Common myeloid progenitor, CD34-positive (primary cell): ENCODE results near the gene ITPR3.

Experiments used
- CTCF ChIA-PET: fragments of 350-600 bp; sonication (Branson Sonifier 250); formaldehyde crosslinking; loops from one replicate; lab custom pipeline; 2021; ENCODE audit warnings: antibody characterized with exemption; lab: Charles Lee
- POLR2A ChIA-PET: fragments of 350-600 bp; sonication (Branson Sonifier 250); formaldehyde crosslinking; loops from one replicate; lab custom pipeline; 2021; ENCODE audit warnings: antibody characterized with exemption; lab: Charles Lee
- DNase-seq, 3 donors: peaks; one replicate each; pipeline versions ENCODE4 v3.0.0 to v3.0.0-alpha.2; 2013
- H3K27ac ChIP-seq, 2 experiments: 1 replicate in 1 of 2; 2 replicates in 1 of 2; pipeline ENCODE4 v1.7.0; 2013; ENCODE audit warnings: inconsistent platforms in 2 of 2, low read length in 2 of 2, mild to moderate bottlenecking in 2 of 2, low read depth in 1 of 2, moderate library complexity in 1 of 2; ENCODE audit not compliant: severe bottlenecking in 2 of 2, insufficient read depth in 1 of 2, poor library complexity in 1 of 2
- H3K27me3 ChIP-seq, 5 experiments: replicated peaks in 2 of 5; 1 replicate in 3 of 5; 2 replicates in 2 of 5; pipeline versions ENCODE4 v1.6.1 to v1.7.0; 2013; ENCODE audit warnings: low read length in 4 of 5, mild to moderate bottlenecking in 2 of 5, moderate library complexity in 2 of 5, inconsistent platforms in 1 of 5; ENCODE audit not compliant: insufficient read depth in 5 of 5, control insufficient read depth in 4 of 5
- H3K36me3 ChIP-seq, 4 experiments: 1 replicate in 2 of 4; 2 replicates in 2 of 4; pipeline versions ENCODE4 v1.6.1 to v1.7.0; 2013; ENCODE audit warnings: low read length in 3 of 4, control low read depth in 1 of 4, mild to moderate bottlenecking in 1 of 4; ENCODE audit not compliant: control insufficient read depth in 4 of 4, insufficient read depth in 4 of 4
- H3K4me1 ChIP-seq, 4 experiments: 1 replicate in 3 of 4; 2 replicates in 1 of 4; pipeline versions ENCODE4 v1.6.1 to v1.7.1; 2013; ENCODE audit warnings: low read length in 3 of 4, mild to moderate bottlenecking in 3 of 4, control low read depth in 1 of 4, inconsistent platforms in 1 of 4, moderate library complexity in 1 of 4; ENCODE audit not compliant: control insufficient read depth in 4 of 4, insufficient read depth in 4 of 4; ENCODE audit errors: control extremely low read depth in 1 of 4
- H3K4me3 ChIP-seq, 7 experiments: 1 replicate in 4 of 7; 2 replicates in 3 of 7; pipeline versions ENCODE4 v1.5.1 to v1.7.0; 2013; ENCODE audit warnings: mild to moderate bottlenecking in 7 of 7, low read length in 6 of 7, moderate library complexity in 6 of 7, inconsistent platforms in 2 of 7, low read depth in 2 of 7, control low read depth in 1 of 7; ENCODE audit not compliant: insufficient read depth in 4 of 7, control insufficient read depth in 1 of 7; ENCODE audit errors: extremely low read depth in 1 of 7
- H3K9me3 ChIP-seq, 5 experiments: 1 replicate in 4 of 5; 2 replicates in 1 of 5; pipeline versions ENCODE4 v1.6.1 to v1.7.1; 2013; ENCODE audit warnings: low read length in 4 of 5, mild to moderate bottlenecking in 2 of 5, inconsistent platforms in 1 of 5, low read depth in 1 of 5, moderate library complexity in 1 of 5; ENCODE audit not compliant: control insufficient read depth in 4 of 5, insufficient read depth in 2 of 5; ENCODE audit errors: control extremely low read depth in 1 of 5
- whole genome bisulfite sequencing: methylation state at CpG from one replicate; pipeline ENCODE4 v1.1.5; 2013; ENCODE audit not compliant: insufficient coverage; 5-methylcytosine and 5-hydroxymethylcytosine counted together

Gene ITPR3

DNA sequence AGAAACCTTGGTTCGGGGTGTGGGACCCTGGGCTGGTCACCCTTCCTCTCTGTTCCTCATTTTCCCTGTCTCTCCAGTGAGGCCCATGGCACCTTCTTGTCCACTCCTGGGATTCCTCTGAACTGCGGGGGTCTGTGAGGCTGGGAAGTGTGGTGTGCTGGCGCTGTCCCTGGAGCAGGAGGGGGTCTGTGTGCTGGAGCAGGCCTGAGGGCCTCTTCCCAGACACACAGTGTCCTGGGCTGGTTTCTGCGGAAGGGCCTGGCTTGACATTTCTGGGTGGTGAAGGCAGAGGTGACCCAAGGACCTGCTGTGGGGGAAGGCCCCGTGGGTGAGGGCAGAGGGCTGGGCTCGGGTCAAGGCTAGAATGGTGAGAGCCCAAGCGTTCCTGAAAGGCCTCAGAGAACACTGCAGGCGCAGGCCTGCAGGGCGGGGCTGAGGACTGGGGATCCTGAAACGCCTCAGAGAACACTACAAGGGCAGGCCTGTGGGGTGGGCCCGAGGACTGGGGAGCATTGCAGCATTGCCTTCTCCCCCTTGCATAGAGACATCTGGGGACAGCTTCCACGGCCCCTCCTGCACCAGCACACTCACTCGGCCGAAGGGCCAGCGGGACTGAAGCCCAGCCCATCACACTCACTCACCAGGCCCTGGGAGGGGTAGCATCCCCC is 30.5 kb upstream of the ITPR3 start:
- Histone ChIP-seq H3K4me3 (no peak overlapping the region), H3K36me3 (no peaks in the 10 kb centered on the region), H3K27ac (no peak overlapping the region), H3K27me3 (peaks cover 0 to 4% (median 0%) of the 10 kb centered on the region in 5 experiments), H3K4me1 (peaks cover 0 to 19% (median 16%) of the 10 kb centered on the region in 4 experiments), H3K9me3 (no peaks in the 10 kb centered on the region)
- WGBS = 81% methylated on average over 9 of the region's 15 CpGs
- ChIA-PET CTCF (interaction anchor here (0.7 to 12.6 kb wide), 15 partner anchors 11 to 171 kb away, joined by 3 to 244 read pairs (median 7); partner anchors contain the start of genes BAK1 and UQCC2), POLR2A (interaction anchor here (1.2 kb wide), 1 partner anchor 106 kb away, joined by 4 read pairs; no protein-coding TSS in a partner anchor)
- no peak for DNase-seq

GRCh38 chr6:33591424-33592032 is 29.6 kb upstream of the ITPR3 start:
- Histone ChIP-seq H3K36me3 (no peaks in the 10 kb centered on the region), H3K9me3 (no peaks in the 10 kb centered on the region), H3K4me3 (no peak overlapping the region), H3K27ac (no peak overlapping the region), H3K4me1 (peaks cover 0 to 16% (median 13%) of the 10 kb centered on the region in 4 experiments), H3K27me3 (peaks cover 0 to 4% (median 0%) of the 10 kb centered on the region in 5 experiments)
- POLR2A ChIA-PET = interaction anchor here (1.2 kb wide), 1 partner anchor 103 kb away, joined by 3 read pairs; no protein-coding TSS in a partner anchor
- DNase-seq = no peak
- 98% methylated on average over 9 of the region's 9 CpGs for WGBS
- CTCF ChIA-PET = interaction anchor here (0.5 to 2.3 kb wide), 8 partner anchors 16 to 567 kb away, joined by 3 to 25 read pairs (median 4); partner anchors contain the start of gene UQCC2

DNA sequence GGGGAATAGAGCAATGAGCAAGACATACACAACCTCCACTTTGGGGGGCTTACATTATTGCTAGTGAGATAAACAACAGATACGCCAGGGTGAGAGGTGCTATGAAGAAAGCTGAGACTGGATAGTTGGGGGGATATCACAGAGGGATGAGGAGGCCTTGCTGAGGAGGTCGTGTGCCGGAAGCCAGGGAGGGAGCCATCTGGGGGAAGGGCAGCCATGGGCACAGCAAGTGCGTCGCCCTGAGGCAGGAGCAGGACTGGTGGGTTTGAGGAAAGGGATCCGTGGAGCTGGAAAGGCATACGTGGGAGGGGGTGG is 28.9 kb upstream of the ITPR3 start:
- H3K4me3 ChIP-seq = no peak overlapping the region
- no peak overlapping the region for H3K27ac ChIP-seq
- WGBS = 77% methylated on average over 6 of the region's 7 CpGs
- DNase-seq = no peak
- ChIA-PET POLR2A (interaction anchor here (1.2 kb wide), 1 partner anchor 102 kb away, joined by 3 read pairs; no protein-coding TSS in a partner anchor), CTCF (interaction anchor here (1.0 to 2.3 kb wide), 7 partner anchors 15 to 214 kb away, joined by 3 to 25 read pairs (median 4); partner anchors contain the start of gene UQCC2)
- no peaks in the 10 kb centered on the region for H3K9me3 ChIP-seq
- peaks cover 0 to 4% (median 0%) of the 10 kb centered on the region in 5 experiments for H3K27me3 ChIP-seq
- H3K4me1 ChIP-seq = peaks cover 0 to 21% (median 13%) of the 10 kb centered on the region in 4 experiments
- H3K36me3 ChIP-seq = no peaks in the 10 kb centered on the region

GRCh38 chr6:33592595-33593413 is 28.3 kb upstream of the ITPR3 start:
- POLR2A ChIA-PET = interaction anchor here (1.2 kb wide), 1 partner anchor 101 kb away, joined by 3 read pairs; no protein-coding TSS in a partner anchor
- CTCF ChIA-PET = interaction anchor here (1.0 to 2.3 kb wide), 6 partner anchors 15 to 213 kb away, joined by 3 to 25 read pairs (median 4); partner anchors contain the start of gene UQCC2
- peaks cover 0 to 4% (median 0%) of the 10 kb centered on the region in 5 experiments for H3K27me3 ChIP-seq
- 10% methylated on average over 37 of the region's 57 CpGs for WGBS
- peaks cover 0 to 22% (median 13%) of the 10 kb centered on the region in 4 experiments for H3K4me1 ChIP-seq
- H3K36me3 ChIP-seq = no peaks in the 10 kb centered on the region
- no peaks in the 10 kb centered on the region for H3K9me3 ChIP-seq
- H3K27ac ChIP-seq = no peak overlapping the region
- DNase-seq = peak in 2 of 3 donors; percentile 67 to 69
- H3K4me3 ChIP-seq = peak overlapping the region in 6 of 7 experiments; percentile 32 to 71 (median 56)

DNA sequence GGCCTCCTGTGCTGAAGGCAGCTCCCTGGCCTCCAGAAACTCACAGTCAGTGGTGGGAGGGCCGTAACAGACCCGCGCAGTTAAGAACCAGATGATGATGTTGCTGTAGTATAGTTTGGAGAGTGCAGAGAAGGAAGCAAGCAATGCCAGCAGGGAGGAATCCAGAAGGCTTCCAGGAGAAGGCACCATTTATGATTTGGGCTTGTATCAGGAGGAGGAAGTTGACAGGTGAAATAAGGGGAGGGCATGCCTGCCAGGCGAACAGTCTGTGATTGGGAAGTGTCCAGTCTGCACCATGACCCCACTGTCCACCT is 27.8 kb upstream of the ITPR3 start:
- H3K4me3 ChIP-seq = peak overlapping the region in 6 of 7 experiments; percentile 32 to 71 (median 56)
- H3K4me1 ChIP-seq = peaks cover 0 to 22% (median 13%) of the 10 kb centered on the region in 4 experiments
- CTCF ChIA-PET = interaction anchor here (1.2 to 1.6 kb wide), 2 partner anchors 8 to 104 kb away, joined by 4 to 5 read pairs; no protein-coding TSS in a partner anchor
- no peak overlapping the region for H3K27ac ChIP-seq
- H3K9me3 ChIP-seq = no peaks in the 10 kb centered on the region
- no peaks in the 10 kb centered on the region for H3K36me3 ChIP-seq
- peaks cover 0 to 4% (median 0%) of the 10 kb centered on the region in 5 experiments for H3K27me3 ChIP-seq
- DNase-seq = no peak
- POLR2A ChIA-PET = interaction anchor here (0.8 kb wide), 1 partner anchor 101 kb away, joined by 4 read pairs; no protein-coding TSS in a partner anchor
- WGBS = 12% methylated on average over 3 of the region's 4 CpGs

- WGBS = over 99% methylated on average over 15 of the region's 18 CpGs
- ChIA-PET CTCF (interaction anchor here (0.6 to 1.7 kb wide), 7 partner anchors 13 to 152 kb away, joined by 3 to 9 read pairs (median 3); partner anchors contain the start of genes IP6K3 and UQCC2), POLR2A (no interaction called here)
- no peak for DNase-seq
- Histone ChIP-seq H3K27me3 (peaks cover 0 to 4% (median 0%) of the 10 kb centered on the region in 5 experiments), H3K27ac (no peak overlapping the region), H3K36me3 (no peaks in the 10 kb centered on the region), H3K9me3 (no peaks in the 10 kb centered on the region), H3K4me3 (no peak overlapping the region), H3K4me1 (peaks cover 0 to 19% (median 11%) of the 10 kb centered on the region in 4 experiments)
Observed at GRCh38 chr6:33595001-33595846, 25.9 kb upstream of the ITPR3 start.
